Neural cell (in vitro differentiated cells): ENCODE results near the gene AKR1C1. TPM values are rescaled to one million over a fixed set of nuclear protein-coding genes. Genes with fewer than 3 reads are reported as not detected.
"Not testable (repeated sequence)": the region's sequence is repeated elsewhere in the genome, so short reads cannot be mapped to it uniquely, and the experiment has no call there.

Experiments used
- H2AFZ ChIP-seq: fragments of 200-600, 300-800 bp; sonication (generic), shearing (Covaris generic); 2 replicates; pipeline ENCODE4 v1.6.0; 2014; ENCODE audit warnings: low read depth, mild to moderate bottlenecking, antibody characterized with exemption, low read length, moderate library complexity
- H3F3A ChIP-seq: fragments of 200-600 bp; shearing (Covaris generic); 2 replicates; pipeline ENCODE4 v1.6.1; 2016; ENCODE audit warnings: mild to moderate bottlenecking, moderate library complexity, mixed read lengths, antibody characterized with exemption, low read length; ENCODE audit not compliant: insufficient read depth, poor library complexity, severe bottlenecking
- H3K27ac ChIP-seq: fragments of 200-600, 300-800 bp; sonication (generic), shearing (Covaris generic); 2 replicates; pipeline ENCODE4 v1.5.1; 2014; ENCODE audit warnings: mild to moderate bottlenecking, low read length, moderate library complexity
- H3K27me3 ChIP-seq: fragments of 300-800, 200-600 bp; sonication (generic), shearing (Covaris generic); 2 replicates; pipeline ENCODE4 v1.6.0; 2014; ENCODE audit warnings: mild to moderate bottlenecking, low read depth, low read length, moderate library complexity; ENCODE audit not compliant: insufficient read depth
- H3K36me3 ChIP-seq: fragments of 300-800, 200-600 bp; sonication (generic), shearing (Covaris generic); 2 replicates; pipeline ENCODE4 v1.5.1; 2014; ENCODE audit warnings: mild to moderate bottlenecking, antibody characterized with exemption, low read length, moderate library complexity; ENCODE audit not compliant: insufficient read depth
- H3K4me2 ChIP-seq: fragments of 300-800, 200-600 bp; sonication (generic), shearing (Covaris generic); 2 replicates; pipeline ENCODE4 v1.6.0; 2014; ENCODE audit warnings: mild to moderate bottlenecking, low read length
- H3K4me3 ChIP-seq: fragments of 300-800, 200-600 bp; sonication (generic), shearing (Covaris generic); 2 replicates; pipeline ENCODE4 v1.5.1; 2014; ENCODE audit warnings: mild to moderate bottlenecking, low read length, moderate library complexity
- H3K79me2 ChIP-seq: fragments of 200-600 bp; shearing (Covaris generic); replicated peaks from 2 replicates; pipeline ENCODE4 v1.6.0; 2014; ENCODE audit warnings: mild to moderate bottlenecking, low read length, moderate library complexity; ENCODE audit not compliant: insufficient read depth
- H3K9ac ChIP-seq: fragments of 300-800, 200-600 bp; sonication (generic), shearing (Covaris generic); 2 replicates; pipeline ENCODE4 v1.6.1; 2016; ENCODE audit warnings: mild to moderate bottlenecking, low read length, mixed read lengths
- H3K9me2 ChIP-seq: fragments of 200-600 bp; shearing (Covaris generic); 2 replicates; pipeline ENCODE4 v1.6.1; 2016; ENCODE audit warnings: mild to moderate bottlenecking, low read length, mixed read lengths; ENCODE audit not compliant: insufficient read depth
- H3K9me3 ChIP-seq: fragments of 200-600, 300-800 bp; sonication (generic), shearing (Covaris generic); 2 replicates; pipeline ENCODE4 v1.6.1; 2016; ENCODE audit warnings: mild to moderate bottlenecking, mixed run types, low read length, moderate library complexity, mixed read lengths
- H4K20me1 ChIP-seq: fragments of 200-600 bp; shearing (Covaris generic); 2 replicates; pipeline ENCODE4 v1.6.1; 2016; ENCODE audit warnings: mild to moderate bottlenecking, mixed run types; ENCODE audit not compliant: insufficient read depth
- polyA plus RNA-seq: library from polyadenylated mRNA; depleted of rRNA; stranded (reverse); fragments of >200 nt; gene quantifications from 2 replicates; pipeline ENCODE4 v1.2.3, GENCODE V29; 2014

AKR1C1 gene
- polyA plus RNA-seq, 1 donor from 2014 or later: 183 TPM

DNA sequence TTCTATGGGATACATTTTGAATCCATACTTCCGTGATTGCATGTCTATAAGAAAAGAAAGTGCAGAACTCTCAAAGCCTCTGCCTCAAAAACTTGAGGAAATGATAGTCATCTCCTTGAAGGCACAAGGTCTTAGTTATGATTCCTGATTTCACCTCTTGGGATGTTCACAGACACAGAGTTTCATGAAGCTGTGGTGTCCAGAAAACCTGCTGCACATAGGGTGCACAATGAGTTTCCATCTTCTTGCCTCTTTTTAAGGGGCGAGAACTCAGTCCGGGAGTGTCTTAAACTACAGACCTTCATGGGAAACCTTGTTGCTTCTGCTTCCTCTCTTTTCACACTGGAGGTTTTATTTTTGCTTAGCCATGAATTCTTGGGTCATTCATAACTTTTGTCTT lies 4.0 kb downstream of the AKR1C1 start:
- not testable (repeated sequence) for H3K27ac ChIP-seq, H3K9me3 ChIP-seq, H3K36me3 ChIP-seq, H3K9me2 ChIP-seq, H3F3A ChIP-seq, H3K4me3 ChIP-seq, H2AFZ ChIP-seq, H3K4me2 ChIP-seq, H3K9ac ChIP-seq, H4K20me1 ChIP-seq, H3K27me3 ChIP-seq
- H3K79me2 ChIP-seq: peaks cover 13% of the 10 kb centered on the region

- not testable (repeated sequence) for H3F3A ChIP-seq, H3K27me3 ChIP-seq, H3K9me2 ChIP-seq, H3K4me2 ChIP-seq, H3K79me2 ChIP-seq, H4K20me1 ChIP-seq, H3K36me3 ChIP-seq, H3K27ac ChIP-seq, H2AFZ ChIP-seq, H3K9ac ChIP-seq, H3K4me3 ChIP-seq, H3K9me3 ChIP-seq
Measured at GRCh38 chr10:4969289-4969688, 6.1 kb downstream of the AKR1C1 start.

DNA sequence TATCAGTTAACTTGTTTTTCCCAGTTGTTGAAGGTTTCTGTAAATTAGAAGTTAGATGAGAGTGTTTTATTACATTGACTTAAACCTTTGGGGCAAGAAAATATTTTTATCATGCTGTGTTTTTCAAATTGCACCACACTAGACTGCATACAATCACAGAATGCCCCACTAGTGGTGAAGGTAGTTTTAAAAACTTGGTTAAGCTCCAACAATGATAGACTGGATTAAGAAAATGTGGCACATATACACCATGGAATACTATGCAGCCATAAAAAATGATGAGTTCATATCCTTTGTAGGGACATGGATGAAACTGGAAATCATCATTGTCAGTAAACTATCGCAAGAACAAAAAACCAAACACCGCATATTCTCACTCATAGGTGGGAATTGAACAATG lies 7.1 kb downstream of the AKR1C1 start:
- H3K4me3 ChIP-seq, H3F3A ChIP-seq, H2AFZ ChIP-seq, H3K4me2 ChIP-seq, H3K79me2 ChIP-seq, H4K20me1 ChIP-seq, H3K9me3 ChIP-seq, H3K36me3 ChIP-seq, H3K9me2 ChIP-seq, H3K27me3 ChIP-seq, H3K9ac ChIP-seq, H3K27ac ChIP-seq: not testable (repeated sequence)

DNA sequence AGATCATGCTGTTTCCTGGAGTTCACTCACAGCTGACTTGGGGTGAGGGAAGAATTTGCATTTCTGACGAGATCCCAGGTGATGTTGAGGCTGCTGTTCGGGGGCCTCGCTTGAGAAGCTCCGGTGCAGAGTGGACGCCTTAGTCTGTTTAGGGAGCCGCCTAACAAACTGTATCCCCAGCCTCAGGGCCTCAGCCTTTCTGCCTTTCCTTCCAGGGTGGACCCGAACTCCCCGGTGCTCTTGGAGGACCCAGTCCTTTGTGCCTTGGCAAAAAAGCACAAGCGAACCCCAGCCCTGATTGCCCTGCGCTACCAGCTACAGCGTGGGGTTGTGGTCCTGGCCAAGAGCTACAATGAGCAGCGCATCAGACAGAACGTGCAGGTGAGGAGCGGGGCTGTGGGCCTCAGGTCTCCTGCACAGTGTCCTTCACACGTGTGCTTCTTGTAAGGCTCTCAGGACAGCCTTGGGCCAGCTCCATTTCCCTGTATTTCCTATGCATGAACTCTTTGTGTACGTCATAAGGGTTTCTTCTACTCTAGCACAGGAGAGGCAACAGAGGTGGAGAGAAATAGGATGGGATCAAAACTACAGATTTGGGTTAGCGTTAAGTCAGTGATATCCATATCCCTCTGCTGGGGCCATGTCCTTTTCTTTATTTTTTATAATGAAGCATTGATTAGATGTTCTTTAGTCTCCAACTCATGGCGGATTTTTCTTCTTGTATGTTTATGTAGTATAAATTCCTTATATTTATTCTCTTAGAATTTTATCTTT lies 9.3 kb downstream of the AKR1C1 start:
- not testable (repeated sequence) for H3K36me3 ChIP-seq, H3K4me2 ChIP-seq, H3K9ac ChIP-seq

GRCh38 chr10:4973294-4973693 lies 10.1 kb downstream of the AKR1C1 start:
- not testable (repeated sequence) for H3K79me2 ChIP-seq, H3F3A ChIP-seq, H3K27me3 ChIP-seq

More for the DNA sequence above, 9.3 kb downstream of the AKR1C1 start:
- not testable (repeated sequence) for H4K20me1 ChIP-seq, H3K27ac ChIP-seq, H3K79me2 ChIP-seq, H2AFZ ChIP-seq, H3K4me3 ChIP-seq, H3K27me3 ChIP-seq, H3F3A ChIP-seq, H3K9me3 ChIP-seq, H3K9me2 ChIP-seq

DNA sequence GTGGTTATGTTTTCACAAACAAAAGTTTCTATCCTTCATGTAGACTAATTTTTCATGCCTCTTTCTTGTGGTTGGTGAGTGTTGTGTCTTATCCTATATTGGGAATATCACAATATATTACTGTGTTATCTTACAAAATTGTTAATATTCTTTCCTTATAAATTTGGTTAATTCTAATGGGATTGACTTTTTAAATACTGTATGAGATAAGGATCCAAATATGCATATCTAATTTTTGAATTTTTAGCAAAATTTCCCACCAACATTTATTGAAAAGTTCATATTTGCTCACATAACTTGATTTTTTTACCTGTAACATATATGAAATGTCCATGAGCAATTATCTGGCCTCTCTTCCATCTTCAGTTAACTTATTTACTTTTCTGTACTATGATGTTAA lies 11.2 kb downstream of the AKR1C1 start:
- not testable (repeated sequence) for H3K27me3 ChIP-seq

More at GRCh38 chr10:4973294-4973693, 10.1 kb downstream of the AKR1C1 start:
- H3K36me3 ChIP-seq, H3K9ac ChIP-seq, H3K4me2 ChIP-seq, H4K20me1 ChIP-seq, H3K27ac ChIP-seq, H3K4me3 ChIP-seq, H3K9me2 ChIP-seq, H3K9me3 ChIP-seq, H2AFZ ChIP-seq: not testable (repeated sequence)

More for the DNA sequence above, 11.2 kb downstream of the AKR1C1 start:
- H2AFZ ChIP-seq, H4K20me1 ChIP-seq, H3F3A ChIP-seq, H3K27ac ChIP-seq, H3K9me2 ChIP-seq, H3K9me3 ChIP-seq, H3K79me2 ChIP-seq, H3K4me3 ChIP-seq, H3K36me3 ChIP-seq, H3K9ac ChIP-seq, H3K4me2 ChIP-seq: not testable (repeated sequence)
